Hematopoietic multipotent progenitor cell treated with erythropoietin and hydrocortisone succinate and interleukin-3 and kit ligand, for 8 days (in vitro differentiated cells): ENCODE results near the gene CHD3.
"Not testable (repeated sequence)": the region's sequence is repeated elsewhere in the genome, so short reads cannot be mapped to it uniquely, and the experiment has no call there.

Experiments
- DNase-seq: peaks from one replicate; pipeline ENCODE4 v3.0.0-alpha.2; 2015

CHD3 gene

DNA sequence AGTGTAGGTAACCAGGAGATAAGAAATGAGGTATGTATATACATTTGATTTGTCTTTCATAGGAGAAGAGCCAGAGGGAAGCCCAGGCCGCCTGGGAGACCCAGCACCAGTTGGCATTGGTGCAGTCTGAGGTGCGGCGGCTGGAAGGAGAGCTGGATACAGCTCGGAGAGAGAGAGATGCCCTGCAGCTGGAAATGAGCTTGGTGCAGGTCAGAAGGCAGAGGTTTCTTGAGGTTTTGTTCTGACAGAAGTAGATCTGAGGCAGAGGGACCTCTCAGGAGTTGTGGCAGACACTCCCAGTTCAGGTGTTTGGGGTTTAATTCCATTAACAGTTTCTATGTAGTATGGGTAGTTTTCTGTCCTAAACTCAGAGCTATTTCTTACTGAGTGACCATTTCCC is 51.4 kb downstream of the CHD3 start:
- no peak for DNase-seq

DNA sequence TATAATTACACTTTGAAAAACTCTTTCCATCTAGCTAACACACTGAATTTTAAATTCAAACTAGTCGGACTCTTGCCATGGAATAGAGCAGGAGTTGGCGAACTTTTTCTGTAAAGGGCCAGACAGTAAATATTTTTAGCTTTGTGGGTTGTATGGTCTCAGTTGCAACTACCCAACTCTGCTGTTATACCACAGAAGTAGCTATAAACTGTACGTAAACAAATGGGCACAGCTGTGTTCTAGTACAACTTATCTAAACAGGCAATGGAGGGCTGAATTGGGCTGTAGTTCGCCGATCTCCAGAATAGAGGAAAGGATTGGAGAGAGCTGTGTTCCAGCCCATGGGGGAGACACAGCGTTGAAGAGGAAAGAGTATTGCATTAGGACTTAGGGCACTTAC is 52.2 kb downstream of the CHD3 start:
- DNase-seq: no peak

- no peak for DNase-seq
Measured at GRCh38 chr17:7943291-7943690, 54.7 kb downstream of the CHD3 start.

- no peak for DNase-seq
Measured at GRCh38 chr17:7944326-7944725, 55.7 kb downstream of the CHD3 start.

- DNase-seq: no peak
Measured at GRCh38 chr17:7945651-7946050, 57.1 kb downstream of the CHD3 start.

GRCh38 chr17:7946441-7946840 is 57.9 kb downstream of the CHD3 start:
- no peak for DNase-seq

- DNase-seq: no peak
Measured at GRCh38 chr17:7947651-7948050, 59.1 kb downstream of the CHD3 start.

DNA sequence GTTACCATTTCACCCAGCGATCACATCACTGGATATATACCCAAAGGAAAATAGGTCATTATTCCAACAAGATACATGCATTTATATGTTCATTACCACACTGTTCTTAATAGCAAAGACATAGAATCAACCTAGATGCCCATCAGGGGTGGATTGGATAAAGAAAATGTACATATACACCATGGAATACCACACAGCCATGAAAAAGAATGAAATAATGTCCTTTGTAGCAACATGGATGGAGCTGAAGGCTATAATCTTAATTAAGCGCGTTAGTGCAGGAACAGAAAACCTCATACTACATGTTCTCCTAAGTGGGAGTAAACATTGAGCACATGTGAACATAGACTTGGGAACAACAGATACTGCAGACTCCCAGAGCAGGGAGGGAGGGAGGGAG is 62.0 kb downstream of the CHD3 start:
- no peak for DNase-seq

DNA sequence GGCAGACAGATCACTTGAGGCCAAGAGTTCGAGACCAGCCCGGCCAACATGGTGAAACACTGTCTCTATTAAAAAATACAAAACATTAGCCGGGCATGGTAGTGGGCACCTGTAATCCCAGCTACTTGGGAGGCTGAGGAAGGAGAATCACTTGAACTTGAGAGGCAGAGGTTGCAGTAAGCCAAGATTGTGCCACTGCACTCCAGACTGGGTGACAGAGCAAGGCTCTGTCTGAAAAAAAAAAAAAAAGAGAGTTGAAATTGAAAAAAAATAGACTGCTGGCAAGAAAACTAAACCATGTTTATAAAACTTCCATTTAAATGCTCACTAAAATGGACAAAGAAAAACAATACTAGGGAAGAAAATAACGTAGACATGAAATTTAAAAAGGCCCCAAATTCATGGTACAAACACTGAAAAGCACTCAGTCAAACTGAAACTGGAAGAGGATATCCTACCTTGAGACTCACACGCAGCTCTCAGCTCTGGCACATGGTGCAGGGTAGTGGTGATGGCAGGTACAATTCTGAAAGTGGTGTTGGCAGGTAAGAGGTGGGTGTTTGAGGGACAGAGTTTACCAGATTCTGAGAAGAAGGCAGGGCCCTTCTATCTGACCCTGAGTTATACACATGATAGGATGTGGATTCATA is 62.7 kb downstream of the CHD3 start:
- no peak for DNase-seq

- not testable (repeated sequence) for DNase-seq
Measured at GRCh38 chr17:7953266-7953665, 64.7 kb downstream of the CHD3 start.

DNA sequence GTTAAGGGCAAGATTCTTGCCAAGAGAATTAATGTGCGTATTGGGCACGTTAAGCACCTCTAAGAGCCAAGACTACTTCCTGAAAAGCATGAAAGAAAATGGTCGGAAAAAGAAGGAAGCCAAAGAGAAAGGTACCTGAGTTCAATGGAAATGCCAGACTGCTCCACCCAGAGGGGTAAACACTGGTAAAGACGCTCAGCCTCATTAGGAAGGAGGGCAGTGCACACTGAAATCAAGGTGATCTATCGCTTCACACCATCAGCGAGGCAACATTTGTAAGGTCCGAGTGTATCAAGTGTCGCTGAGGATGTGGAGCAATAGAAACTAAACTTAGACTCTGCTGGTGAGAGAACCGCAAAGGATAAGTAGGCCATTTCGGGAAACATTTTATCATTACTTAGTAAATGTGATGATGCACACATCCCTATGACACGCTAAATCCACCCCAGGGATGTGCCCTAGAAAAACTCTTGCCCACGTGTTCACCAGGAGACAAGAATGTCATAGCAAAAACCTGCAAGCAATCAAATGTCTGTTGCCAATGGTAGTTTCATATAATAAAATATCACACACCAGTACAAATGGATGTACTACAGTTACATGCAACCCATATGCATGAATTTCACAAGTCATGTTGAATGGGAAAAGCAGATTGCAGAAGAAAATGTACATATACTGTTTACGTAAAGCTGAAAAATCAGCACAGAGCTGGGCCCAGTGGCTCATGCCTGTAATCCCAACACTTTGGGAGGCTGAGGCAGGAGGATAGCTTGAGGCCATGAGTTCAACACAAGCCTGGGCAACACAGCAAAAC is 67.0 kb downstream of the CHD3 start:
- no peak for DNase-seq

DNA sequence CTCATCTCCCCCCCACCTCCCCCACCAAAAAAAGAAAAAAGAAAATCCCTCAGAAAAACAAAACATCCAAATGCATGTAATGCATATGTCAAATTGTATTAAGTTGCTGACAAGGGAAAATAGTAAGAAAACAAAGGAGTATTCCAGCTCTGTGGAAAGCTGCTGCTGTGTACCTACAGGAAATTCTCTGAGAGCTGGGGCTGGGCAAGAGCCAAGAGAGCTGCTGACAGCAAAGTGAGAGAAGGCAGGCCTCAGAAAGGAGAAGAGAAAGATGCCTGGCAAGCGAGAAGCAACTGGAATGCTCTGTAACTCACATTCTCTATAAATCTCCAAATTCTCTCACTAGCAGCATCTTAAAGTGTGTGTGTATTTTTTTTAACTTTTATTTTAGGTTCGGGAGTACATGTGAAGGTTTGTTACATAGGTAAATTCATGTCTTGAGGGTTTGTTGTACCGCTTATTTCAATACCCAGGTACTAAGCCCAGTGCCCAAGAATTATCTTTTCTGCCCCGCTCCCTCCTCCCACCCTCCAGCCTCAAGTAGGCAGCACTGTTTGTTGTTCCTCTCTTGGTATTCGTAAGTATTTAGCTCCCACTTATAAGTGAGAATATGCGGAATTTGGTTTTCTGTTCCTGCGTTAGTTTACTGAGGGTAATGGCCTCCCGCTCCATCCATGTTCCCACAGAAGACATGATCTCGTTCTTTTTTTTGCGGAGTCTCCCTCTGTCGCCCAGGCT is 67.8 kb downstream of the CHD3 start:
- DNase-seq: no peak

GRCh38 chr17:7959503-7960253 is 71.1 kb downstream of the CHD3 start:
- DNase-seq: peak; percentile 27

GRCh38 chr17:7961421-7961820 is 72.8 kb downstream of the CHD3 start:
- no peak for DNase-seq
